GM23338 (cell line): ENCODE results near the gene TMEM163.

Source experiments
- CREB1 ChIP-seq: fragments of 250-450 bp; sonication (Bioruptor Pico); IDR thresholded peaks from 2 replicates; pipeline ENCODE4 v1.5.0; 2020; ENCODE audit warnings: low read depth, mild to moderate bottlenecking, moderate library complexity
- EZH2 ChIP-seq: fragments of 200-600 bp; sonication (generic); IDR thresholded peaks from one replicate; pipeline ENCODE4 v1.8.0; 2017; ENCODE audit warnings: antibody characterized with exemption, mild to moderate bottlenecking, low read depth; ENCODE audit not compliant: unreplicated experiment
- EZH2phosphoT487 ChIP-seq: fragments of 200-600 bp; sonication (generic); IDR thresholded peaks from one replicate; pipeline ENCODE4 v1.8.1; 2018; ENCODE audit warnings: antibody characterized with exemption; ENCODE audit not compliant: unreplicated experiment
- NANOG ChIP-seq: IDR thresholded peaks from 2 replicates; pipeline ENCODE4 v1.6.1; 2016; ENCODE audit warnings: antibody characterized with exemption, borderline replicate concordance
- POLR2AphosphoS5 ChIP-seq: IDR thresholded peaks from 2 replicates; pipeline ENCODE4 v1.6.1; 2016; ENCODE audit warnings: antibody characterized with exemption, low read depth
- STAT1 ChIP-seq: IDR thresholded peaks from one replicate; pipeline ENCODE4 v1.6.1; 2016; ENCODE audit warnings: antibody characterized with exemption; ENCODE audit not compliant: unreplicated experiment
- TF ChIP-seq, protein P1 (sequence below), 2 experiments: fragments of 200-600 bp in 1 of 2; sonication (generic) in 1 of 2; conservative IDR thresholded peaks; 2 replicates each; pipeline versions ENCODE4 v1.5.1 to v1.6.1; 2016 to 2017; ENCODE audit warnings: antibody characterized with exemption in 2 of 2, low read depth in 2 of 2, mild to moderate bottlenecking in 2 of 2, moderate library complexity in 1 of 2
- TF ChIP-seq, protein P2 (sequence below): IDR thresholded peaks from one replicate; pipeline ENCODE4 v1.6.1; 2018; ENCODE audit warnings: antibody characterized with exemption; ENCODE audit not compliant: unreplicated experiment
- TF ChIP-seq, protein P3 (sequence below): fragments of 250-450 bp; sonication (Bioruptor Pico); IDR thresholded peaks from 2 replicates; pipeline ENCODE4 v1.5.0; 2020; ENCODE audit warnings: mild to moderate bottlenecking, moderate library complexity

DNA sequence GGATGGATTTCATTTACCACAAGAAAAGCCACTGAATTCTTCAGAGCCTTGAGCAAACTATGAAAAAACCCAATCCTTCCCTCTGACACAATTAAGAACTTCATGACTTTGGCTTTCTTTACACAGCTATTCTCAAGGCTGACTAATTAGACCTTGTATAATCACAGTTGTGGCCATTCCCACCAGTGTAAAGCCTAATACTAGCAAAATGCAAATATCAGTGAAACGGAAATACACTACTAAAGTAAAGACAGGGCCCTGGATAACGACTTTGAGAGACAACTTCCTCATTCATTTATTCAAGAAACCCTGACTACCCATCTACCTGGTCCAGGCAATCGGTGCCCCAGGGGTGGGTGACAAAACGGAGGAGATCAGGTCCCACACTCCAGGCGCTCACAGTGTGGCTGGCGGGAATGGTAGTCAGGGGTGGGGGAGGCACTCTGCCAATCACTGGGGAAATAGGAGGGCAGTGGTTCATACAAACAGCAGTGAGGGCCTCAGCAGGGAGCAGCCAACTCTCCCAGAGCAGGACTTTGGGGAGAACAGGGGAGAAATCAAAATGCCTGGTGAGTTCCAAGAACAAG, 28.1 kb downstream of the TMEM163 start:
- TF ChIP-seq EZH2 (no peak), POLR2AphosphoS5 (no peak), EZH2phosphoT487 (no peak), CREB1 (no peak), NANOG (no peak), STAT1 (no peak)
- TF ChIP-seq, protein P1, sequence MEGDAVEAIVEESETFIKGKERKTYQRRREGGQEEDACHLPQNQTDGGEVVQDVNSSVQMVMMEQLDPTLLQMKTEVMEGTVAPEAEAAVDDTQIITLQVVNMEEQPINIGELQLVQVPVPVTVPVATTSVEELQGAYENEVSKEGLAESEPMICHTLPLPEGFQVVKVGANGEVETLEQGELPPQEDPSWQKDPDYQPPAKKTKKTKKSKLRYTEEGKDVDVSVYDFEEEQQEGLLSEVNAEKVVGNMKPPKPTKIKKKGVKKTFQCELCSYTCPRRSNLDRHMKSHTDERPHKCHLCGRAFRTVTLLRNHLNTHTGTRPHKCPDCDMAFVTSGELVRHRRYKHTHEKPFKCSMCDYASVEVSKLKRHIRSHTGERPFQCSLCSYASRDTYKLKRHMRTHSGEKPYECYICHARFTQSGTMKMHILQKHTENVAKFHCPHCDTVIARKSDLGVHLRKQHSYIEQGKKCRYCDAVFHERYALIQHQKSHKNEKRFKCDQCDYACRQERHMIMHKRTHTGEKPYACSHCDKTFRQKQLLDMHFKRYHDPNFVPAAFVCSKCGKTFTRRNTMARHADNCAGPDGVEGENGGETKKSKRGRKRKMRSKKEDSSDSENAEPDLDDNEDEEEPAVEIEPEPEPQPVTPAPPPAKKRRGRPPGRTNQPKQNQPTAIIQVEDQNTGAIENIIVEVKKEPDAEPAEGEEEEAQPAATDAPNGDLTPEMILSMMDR (conservative IDR thresholded peaks at IDR 0.05; ENCODE audit: low read depth in 2 of 2): no peak
- TF ChIP-seq, protein P2, sequence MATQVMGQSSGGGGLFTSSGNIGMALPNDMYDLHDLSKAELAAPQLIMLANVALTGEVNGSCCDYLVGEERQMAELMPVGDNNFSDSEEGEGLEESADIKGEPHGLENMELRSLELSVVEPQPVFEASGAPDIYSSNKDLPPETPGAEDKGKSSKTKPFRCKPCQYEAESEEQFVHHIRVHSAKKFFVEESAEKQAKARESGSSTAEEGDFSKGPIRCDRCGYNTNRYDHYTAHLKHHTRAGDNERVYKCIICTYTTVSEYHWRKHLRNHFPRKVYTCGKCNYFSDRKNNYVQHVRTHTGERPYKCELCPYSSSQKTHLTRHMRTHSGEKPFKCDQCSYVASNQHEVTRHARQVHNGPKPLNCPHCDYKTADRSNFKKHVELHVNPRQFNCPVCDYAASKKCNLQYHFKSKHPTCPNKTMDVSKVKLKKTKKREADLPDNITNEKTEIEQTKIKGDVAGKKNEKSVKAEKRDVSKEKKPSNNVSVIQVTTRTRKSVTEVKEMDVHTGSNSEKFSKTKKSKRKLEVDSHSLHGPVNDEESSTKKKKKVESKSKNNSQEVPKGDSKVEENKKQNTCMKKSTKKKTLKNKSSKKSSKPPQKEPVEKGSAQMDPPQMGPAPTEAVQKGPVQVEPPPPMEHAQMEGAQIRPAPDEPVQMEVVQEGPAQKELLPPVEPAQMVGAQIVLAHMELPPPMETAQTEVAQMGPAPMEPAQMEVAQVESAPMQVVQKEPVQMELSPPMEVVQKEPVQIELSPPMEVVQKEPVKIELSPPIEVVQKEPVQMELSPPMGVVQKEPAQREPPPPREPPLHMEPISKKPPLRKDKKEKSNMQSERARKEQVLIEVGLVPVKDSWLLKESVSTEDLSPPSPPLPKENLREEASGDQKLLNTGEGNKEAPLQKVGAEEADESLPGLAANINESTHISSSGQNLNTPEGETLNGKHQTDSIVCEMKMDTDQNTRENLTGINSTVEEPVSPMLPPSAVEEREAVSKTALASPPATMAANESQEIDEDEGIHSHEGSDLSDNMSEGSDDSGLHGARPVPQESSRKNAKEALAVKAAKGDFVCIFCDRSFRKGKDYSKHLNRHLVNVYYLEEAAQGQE: no peak
- TF ChIP-seq, protein P3, sequence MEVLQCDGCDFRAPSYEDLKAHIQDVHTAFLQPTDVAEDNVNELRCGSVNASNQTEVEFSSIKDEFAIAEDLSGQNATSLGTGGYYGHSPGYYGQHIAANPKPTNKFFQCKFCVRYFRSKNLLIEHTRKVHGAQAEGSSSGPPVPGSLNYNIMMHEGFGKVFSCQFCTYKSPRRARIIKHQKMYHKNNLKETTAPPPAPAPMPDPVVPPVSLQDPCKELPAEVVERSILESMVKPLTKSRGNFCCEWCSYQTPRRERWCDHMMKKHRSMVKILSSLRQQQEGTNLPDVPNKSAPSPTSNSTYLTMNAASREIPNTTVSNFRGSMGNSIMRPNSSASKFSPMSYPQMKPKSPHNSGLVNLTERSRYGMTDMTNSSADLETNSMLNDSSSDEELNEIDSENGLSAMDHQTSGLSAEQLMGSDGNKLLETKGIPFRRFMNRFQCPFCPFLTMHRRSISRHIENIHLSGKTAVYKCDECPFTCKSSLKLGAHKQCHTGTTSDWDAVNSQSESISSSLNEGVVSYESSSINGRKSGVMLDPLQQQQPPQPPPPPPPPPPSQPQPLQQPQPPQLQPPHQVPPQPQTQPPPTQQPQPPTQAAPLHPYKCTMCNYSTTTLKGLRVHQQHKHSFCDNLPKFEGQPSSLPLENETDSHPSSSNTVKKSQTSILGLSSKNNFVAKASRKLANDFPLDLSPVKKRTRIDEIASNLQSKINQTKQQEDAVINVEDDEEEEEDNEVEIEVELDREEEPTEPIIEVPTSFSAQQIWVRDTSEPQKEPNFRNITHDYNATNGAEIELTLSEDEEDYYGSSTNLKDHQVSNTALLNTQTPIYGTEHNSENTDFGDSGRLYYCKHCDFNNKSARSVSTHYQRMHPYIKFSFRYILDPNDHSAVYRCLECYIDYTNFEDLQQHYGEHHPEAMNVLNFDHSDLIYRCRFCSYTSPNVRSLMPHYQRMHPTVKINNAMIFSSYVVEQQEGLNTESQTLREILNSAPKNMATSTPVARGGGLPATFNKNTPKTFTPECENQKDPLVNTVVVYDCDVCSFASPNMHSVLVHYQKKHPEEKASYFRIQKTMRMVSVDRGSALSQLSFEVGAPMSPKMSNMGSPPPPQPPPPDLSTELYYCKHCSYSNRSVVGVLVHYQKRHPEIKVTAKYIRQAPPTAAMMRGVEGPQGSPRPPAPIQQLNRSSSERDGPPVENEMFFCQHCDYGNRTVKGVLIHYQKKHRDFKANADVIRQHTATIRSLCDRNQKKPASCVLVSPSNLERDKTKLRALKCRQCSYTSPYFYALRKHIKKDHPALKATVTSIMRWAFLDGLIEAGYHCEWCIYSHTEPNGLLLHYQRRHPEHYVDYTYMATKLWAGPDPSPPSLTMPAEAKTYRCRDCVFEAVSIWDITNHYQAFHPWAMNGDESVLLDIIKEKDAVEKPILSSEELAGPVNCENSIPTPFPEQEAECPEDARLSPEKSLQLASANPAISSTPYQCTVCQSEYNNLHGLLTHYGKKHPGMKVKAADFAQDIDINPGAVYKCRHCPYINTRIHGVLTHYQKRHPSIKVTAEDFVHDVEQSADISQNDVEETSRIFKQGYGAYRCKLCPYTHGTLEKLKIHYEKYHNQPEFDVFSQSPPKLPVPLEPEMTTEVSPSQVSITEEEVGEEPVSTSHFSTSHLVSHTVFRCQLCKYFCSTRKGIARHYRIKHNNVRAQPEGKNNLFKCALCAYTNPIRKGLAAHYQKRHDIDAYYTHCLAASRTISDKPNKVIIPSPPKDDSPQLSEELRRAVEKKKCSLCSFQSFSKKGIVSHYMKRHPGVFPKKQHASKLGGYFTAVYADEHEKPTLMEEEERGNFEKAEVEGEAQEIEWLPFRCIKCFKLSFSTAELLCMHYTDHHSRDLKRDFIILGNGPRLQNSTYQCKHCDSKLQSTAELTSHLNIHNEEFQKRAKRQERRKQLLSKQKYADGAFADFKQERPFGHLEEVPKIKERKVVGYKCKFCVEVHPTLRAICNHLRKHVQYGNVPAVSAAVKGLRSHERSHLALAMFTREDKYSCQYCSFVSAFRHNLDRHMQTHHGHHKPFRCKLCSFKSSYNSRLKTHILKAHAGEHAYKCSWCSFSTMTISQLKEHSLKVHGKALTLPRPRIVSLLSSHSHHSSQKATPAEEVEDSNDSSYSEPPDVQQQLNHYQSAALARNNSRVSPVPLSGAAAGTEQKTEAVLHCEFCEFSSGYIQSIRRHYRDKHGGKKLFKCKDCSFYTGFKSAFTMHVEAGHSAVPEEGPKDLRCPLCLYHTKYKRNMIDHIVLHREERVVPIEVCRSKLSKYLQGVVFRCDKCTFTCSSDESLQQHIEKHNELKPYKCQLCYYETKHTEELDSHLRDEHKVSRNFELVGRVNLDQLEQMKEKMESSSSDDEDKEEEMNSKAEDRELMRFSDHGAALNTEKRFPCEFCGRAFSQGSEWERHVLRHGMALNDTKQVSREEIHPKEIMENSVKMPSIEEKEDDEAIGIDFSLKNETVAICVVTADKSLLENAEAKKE (CRISPR knock-in tag): no peak
